Activated T-cell treated with anti-CD3 and anti-CD28 coated beads, Interleukin-2, amount 50 U/mL, for 72 hours (primary cell): ENCODE data around the gene CST5. TPM values are rescaled to one million over a fixed set of nuclear protein-coding genes. Genes with fewer than 3 reads are reported as not detected.
"Not testable (repeated sequence)": the region's sequence is repeated elsewhere in the genome, so short reads cannot be mapped to it uniquely, and the experiment has no call there.

Source experiments
- ATAC-seq, 2 donors: fragments of 150-1000 bp; cut with Tn5 transposase; replicated peaks in 1 of 2; 2 replicates each; pipeline ENCODE4 v1.10.0; 2021; ENCODE audit warnings: moderate library complexity in 2 of 2, mild to moderate bottlenecking in 1 of 2
- DNase-seq, 2 donors: peaks; one replicate each; pipeline ENCODE4 v3.0.0; 2021 to 2022; ENCODE audit warnings: mixed read lengths in 1 of 2
- H3K27ac Mint-ChIP-seq: one replicate; pipeline ENCODE4 v1.8.0; 2022; ENCODE audit warnings: mild to moderate bottlenecking, moderate library complexity, mixed read lengths
- H3K27me3 Mint-ChIP-seq: one replicate; pipeline ENCODE4 v1.8.0; 2022; ENCODE audit warnings: low read depth, mixed read lengths
- H3K36me3 Mint-ChIP-seq, 2 donors: one replicate each; pipeline ENCODE4 v1.8.0; 2022; ENCODE audit warnings: mixed read lengths in 2 of 2, mild to moderate bottlenecking in 1 of 2; ENCODE audit not compliant: insufficient read depth in 2 of 2
- H3K4me1 Mint-ChIP-seq: one replicate; pipeline ENCODE4 v1.8.0; 2022; ENCODE audit warnings: low read depth, mixed read lengths
- H3K4me3 Mint-ChIP-seq, 2 donors: one replicate each; pipeline ENCODE4 v1.8.0; 2022; ENCODE audit warnings: mild to moderate bottlenecking in 2 of 2, mixed read lengths in 2 of 2, moderate library complexity in 2 of 2
- H3K9me3 Mint-ChIP-seq, 2 donors: one replicate each; pipeline ENCODE4 v1.8.0; 2022; ENCODE audit warnings: mixed read lengths in 2 of 2
- total RNA-seq, 2 donors: library from RNA; stranded (reverse); gene quantifications; one replicate each; pipeline ENCODE4 v1.2.3, GENCODE V29; 2022

The CST5 gene
- total RNA-seq, 2 donors from 2014 or later: not detected

DNA sequence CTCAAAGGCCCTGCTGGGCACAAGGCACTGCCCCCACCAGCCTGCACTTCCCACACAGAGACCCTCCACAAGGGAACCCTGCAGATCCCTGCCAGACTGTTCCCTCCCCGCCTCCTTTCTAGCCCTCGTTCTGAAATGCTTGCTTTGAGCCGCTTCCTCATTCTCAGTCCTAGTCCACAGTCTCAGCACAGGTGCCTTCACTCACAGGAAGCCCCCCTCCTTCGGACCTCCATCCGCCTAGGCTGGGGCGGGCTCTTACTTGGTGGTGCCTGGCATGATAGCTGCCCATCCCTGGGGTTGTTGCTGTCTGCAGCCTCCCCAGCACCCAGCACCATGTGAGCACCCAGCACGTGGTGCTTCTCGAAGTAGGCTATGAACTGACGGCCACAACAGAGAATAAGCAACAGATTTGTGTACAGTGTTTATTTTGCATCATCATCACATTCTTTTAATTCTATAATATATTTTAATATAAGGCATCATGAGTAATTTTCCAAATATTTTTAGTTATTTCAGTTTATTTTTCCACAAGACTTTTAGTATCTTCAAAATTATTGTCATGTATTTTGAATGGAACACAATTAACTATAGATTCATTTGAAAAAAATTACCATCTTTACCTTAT lies 12.3 kb downstream of the CST5 start:
- ATAC-seq (no peak), DNase-seq (no peak)
- Mint-ChIP-seq H3K9me3 (no peaks in the 10 kb centered on the region), H3K4me1 (peaks cover 4% of the 10 kb centered on the region), H3K27me3 (peaks cover 18% of the 10 kb centered on the region), H3K36me3 (no peaks in the 10 kb centered on the region), H3K27ac (no peak overlapping the region), H3K4me3 (no peak overlapping the region)

DNA sequence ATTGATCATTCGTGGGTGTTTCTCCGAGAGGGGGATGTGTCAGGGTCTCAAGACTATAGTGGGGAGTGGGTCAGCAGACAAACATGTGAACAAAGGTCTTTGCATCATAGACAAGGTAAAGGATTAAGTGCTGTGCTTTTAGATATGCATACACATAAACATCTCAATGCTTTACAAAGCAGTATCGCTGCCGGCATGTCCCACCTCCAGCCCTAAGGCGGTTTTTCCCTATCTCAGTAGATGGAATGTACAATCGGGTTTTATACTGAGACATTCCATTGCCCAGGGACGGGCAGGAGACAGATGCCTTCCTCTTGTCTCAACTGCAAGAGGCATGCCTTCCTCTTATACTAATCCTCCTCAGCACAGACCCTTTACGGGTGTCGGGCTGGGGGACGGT lies 18.8 kb downstream of the CST5 start:
- H3K4me3 Mint-ChIP-seq, DNase-seq, H3K4me1 Mint-ChIP-seq, H3K36me3 Mint-ChIP-seq, H3K27ac Mint-ChIP-seq, H3K9me3 Mint-ChIP-seq, H3K27me3 Mint-ChIP-seq, ATAC-seq: not testable (repeated sequence)

DNA sequence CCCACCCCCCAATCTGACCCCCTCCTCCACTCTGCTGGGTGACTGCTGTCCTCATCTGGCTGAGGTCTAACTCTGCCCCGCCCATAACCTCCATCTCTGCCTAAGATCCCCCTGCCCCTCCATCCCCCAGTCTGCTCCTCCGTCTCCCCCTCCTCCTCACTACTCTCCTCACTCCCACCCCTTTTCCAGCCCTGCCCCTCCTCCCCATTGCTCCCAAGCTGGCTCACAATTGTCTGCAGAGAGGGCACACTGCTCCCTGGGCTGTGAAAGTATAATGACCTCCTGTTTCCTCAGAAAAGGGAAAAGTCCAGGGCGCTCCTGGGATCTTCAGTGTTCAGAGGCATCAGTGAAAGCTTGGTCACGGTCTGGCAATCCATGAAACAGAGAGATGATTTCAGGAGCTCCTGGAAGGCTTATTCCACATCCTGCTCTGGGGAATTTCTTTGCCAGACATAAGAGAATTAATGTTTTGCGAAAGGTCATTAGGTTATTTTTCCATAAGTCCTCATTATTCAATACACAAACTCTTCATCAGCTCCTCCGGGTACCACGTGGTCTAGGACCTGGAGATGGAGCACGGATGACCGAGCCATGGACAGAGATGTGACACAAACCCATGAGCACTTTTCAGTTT lies 21.5 kb downstream of the CST5 start:
- Mint-ChIP-seq H3K27me3 (no peaks in the 10 kb centered on the region), H3K36me3 (no peaks in the 10 kb centered on the region), H3K9me3 (no peaks in the 10 kb centered on the region), H3K4me3 (no peak overlapping the region), H3K27ac (no peak overlapping the region), H3K4me1 (no peaks in the 10 kb centered on the region)
- ATAC-seq (no peak), DNase-seq (no peak)

DNA sequence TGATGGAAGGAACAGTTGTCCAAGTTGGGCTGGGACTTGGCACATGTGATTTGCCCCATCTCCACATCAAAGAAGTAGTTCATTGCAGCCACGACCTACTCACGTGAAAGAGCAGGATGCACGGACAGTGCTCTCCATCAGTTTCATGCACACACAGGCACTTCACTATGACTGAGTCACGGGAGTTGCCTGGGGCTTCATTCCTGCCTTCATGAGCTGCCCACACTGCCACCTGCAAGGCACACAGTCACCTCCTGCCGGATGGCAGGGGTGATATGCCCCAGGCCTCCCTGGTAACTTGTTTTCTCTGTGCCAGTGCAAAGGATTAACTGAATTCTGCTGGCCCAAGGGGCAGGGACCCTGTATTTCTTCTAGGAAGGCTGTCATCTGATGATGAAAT lies 22.8 kb downstream of the CST5 start:
- Mint-ChIP-seq H3K4me3 (no peak overlapping the region), H3K27me3 (no peaks in the 10 kb centered on the region), H3K27ac (no peak overlapping the region), H3K9me3 (no peaks in the 10 kb centered on the region), H3K4me1 (no peaks in the 10 kb centered on the region), H3K36me3 (no peaks in the 10 kb centered on the region)
- ATAC-seq: no peak
- no peak for DNase-seq

DNA sequence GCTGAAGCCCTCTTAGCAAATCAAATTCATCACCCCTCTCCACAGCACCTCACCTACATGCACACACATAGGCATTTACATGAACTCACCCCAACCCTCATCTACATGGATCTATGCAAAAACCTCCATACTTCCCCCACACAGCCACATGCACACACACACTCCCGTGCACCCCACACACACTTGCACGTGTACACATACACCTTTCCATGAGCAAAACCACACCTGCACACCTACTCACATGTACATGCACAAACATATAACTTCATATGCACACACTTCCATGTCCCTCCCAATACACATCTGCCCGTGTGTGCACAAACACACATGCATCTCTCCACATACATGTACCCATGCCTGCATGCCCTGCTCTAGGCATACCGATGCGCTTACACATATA lies 23.3 kb downstream of the CST5 start:
- no peaks in the 10 kb centered on the region for H3K27me3 Mint-ChIP-seq
- DNase-seq (no peak), ATAC-seq (no peak)
- H3K9me3 Mint-ChIP-seq: no peaks in the 10 kb centered on the region
- H3K36me3 Mint-ChIP-seq: no peaks in the 10 kb centered on the region
- no peak overlapping the region for H3K27ac Mint-ChIP-seq
- no peaks in the 10 kb centered on the region for H3K4me1 Mint-ChIP-seq
- H3K4me3 Mint-ChIP-seq: no peak overlapping the region

DNA sequence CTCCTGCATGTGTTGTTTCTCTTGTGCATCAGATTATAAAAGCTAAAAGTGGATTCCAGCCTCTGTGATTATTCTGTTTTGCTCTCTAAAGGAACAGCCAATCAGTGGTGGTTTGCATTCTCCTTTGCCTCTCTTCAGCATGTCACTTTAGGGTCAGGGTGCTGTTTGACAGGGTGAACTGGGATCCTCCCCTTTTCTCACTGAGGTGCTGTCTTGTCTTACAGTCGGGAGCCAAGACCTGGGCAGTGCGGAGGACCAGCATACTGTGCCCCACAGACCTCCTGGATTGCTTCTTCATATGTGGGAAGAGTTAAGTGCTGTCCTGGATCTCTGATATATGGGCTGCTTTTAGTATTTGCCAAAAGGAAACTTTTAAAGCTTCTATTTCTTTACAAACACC lies 37.9 kb downstream of the CST5 start:
- Mint-ChIP-seq H3K9me3 (peaks cover 0 to 2% of the 10 kb centered on the region in 2 donors), H3K36me3 (no peaks in the 10 kb centered on the region), H3K27me3 (peaks cover 1% of the 10 kb centered on the region), H3K27ac (no peak overlapping the region), H3K4me3 (no peak overlapping the region), H3K4me1 (no peaks in the 10 kb centered on the region)
- no peak for DNase-seq
- no peak for ATAC-seq

DNA sequence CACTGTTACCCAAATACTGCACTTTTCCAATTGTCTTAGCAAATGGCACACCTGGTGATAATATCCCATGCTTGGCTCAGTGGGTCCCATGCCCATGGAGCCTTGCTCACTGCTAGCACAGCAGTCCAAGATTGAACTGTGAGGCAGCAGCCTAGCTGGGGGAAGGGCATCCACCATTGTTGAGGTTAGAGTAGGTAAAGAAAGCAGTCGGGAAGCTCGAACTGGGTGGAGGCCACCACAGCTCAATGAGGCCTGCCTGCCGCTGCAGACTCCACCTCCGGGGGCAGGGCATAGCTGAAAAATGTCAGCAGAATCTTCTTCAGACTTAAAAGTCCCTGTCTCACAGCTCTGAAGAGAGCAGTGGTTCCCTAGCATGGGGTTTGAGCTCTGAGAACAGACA lies 43.8 kb downstream of the CST5 start:
- no peak for ATAC-seq
- H3K27me3 Mint-ChIP-seq: peaks cover 18% of the 10 kb centered on the region
- DNase-seq: no peak
- H3K4me1 Mint-ChIP-seq: no peaks in the 10 kb centered on the region
- H3K27ac Mint-ChIP-seq: no peak overlapping the region
- H3K9me3 Mint-ChIP-seq: peaks cover 0 to 2% of the 10 kb centered on the region in 2 donors
- no peaks in the 10 kb centered on the region for H3K36me3 Mint-ChIP-seq
- H3K4me3 Mint-ChIP-seq: no peak overlapping the region

DNA sequence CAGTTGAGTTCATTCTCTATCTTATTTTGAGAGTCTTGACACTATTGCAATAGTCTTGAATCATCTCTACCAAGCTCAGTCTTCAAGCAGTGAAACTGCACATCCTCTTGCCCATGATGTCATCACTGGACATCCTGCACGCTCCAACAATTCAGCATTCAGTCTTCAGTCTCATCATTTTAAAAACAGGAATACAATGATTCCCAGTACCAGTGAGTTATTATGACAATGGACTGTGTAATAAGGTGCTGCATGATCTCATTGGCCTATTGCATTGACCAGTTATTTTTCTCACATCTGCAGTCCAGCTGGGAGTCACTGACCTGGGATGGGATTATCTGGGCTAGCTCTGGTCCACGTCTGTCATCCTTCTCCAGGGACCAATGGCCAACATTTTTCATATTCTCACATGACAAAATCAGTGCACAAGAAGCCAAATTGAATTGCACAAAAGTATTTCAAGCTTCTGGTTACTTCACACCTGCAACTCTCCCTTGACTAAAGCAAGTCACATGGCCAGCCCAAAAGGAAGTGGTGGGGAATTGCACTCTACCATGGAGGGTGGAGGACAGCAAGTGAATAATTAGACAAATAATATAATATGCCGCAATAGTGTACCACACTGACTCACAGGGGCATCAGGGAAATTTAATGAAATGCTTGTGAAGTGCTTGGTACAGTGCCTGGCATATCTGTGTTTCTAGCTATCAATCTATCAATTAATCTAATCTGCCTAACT lies 46.6 kb downstream of the CST5 start:
- no peak for DNase-seq
- no peaks in the 10 kb centered on the region for H3K36me3 Mint-ChIP-seq
- no peak for ATAC-seq
- peaks cover 23% of the 10 kb centered on the region for H3K27me3 Mint-ChIP-seq
- no peak overlapping the region for H3K4me3 Mint-ChIP-seq
- H3K9me3 Mint-ChIP-seq: no peaks in the 10 kb centered on the region
- H3K4me1 Mint-ChIP-seq: no peaks in the 10 kb centered on the region
- H3K27ac Mint-ChIP-seq: no peak overlapping the region

DNA sequence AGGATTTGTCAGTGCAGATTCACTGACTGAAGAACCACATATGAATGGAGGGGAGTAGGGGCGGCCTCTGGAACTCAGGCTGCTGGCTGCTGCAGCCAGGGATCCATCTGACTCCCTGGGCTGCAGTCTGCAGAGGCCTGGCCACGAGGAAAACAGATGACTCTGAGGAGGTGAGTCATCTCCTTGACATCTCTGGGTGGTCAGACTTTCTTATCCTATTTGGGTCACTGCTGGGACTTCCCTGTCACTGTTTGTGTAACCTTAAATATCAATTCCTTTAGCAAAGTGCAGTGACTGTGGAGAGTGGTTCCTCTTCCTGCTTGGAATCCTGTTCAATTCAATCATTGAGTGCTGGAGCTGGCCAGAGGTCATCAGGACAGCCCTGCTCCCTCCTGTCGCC lies 47.6 kb downstream of the CST5 start:
- H3K36me3 Mint-ChIP-seq, H3K27ac Mint-ChIP-seq, H3K9me3 Mint-ChIP-seq, ATAC-seq, H3K4me1 Mint-ChIP-seq, DNase-seq, H3K4me3 Mint-ChIP-seq: not testable (repeated sequence)
- peaks cover 23% of the 10 kb centered on the region for H3K27me3 Mint-ChIP-seq

DNA sequence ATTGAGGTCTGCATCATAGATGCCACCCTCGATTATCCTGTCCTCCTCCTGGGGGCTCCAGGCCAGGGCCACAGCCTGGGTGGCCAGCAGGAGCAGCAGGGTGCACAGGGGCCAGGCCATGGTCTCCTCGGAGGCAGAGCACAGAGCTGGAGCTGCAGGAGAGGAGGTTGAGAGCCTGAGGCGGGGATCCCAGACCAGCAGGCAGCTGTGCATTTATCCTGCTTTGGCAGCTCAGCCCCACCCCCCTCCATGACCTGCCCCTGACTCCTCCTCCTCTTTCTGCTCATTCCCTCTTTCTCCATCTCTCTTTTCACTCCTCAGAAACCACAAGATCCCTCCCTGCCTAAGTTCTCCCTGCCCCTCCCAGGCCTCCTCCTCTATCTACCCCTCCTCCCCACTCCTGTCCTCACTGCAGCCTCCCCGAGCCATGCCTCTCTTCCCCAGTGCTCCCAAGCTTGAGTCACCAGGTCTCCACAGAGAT lies 53.0 kb downstream of the CST5 start, which contains the start of gene CST2:
Gene CST2 (minus strand): TSS at position 189 of the 481 bp plus-strand sequence. CDS start 69 bp downstream, at position 120.
- Mint-ChIP-seq H3K36me3 (no peaks in the 10 kb centered on the region), H3K4me3 (no peak within 1 kb of the TSS), H3K9me3 (no peaks in the 10 kb centered on the region), H3K4me1 (no peaks in the 10 kb centered on the region), H3K27me3 (peaks cover 4% of the 10 kb centered on the region), H3K27ac (no peak within 1 kb of the TSS)
- no peak for ATAC-seq
- no peak for DNase-seq

Other genes with a start within 250 kb of the CST5 start
- gene CST3, start 241.8 kb downstream of the CST5 start, total RNA-seq: under 1 TPM; 0.22 to 0.30 TPM
- gene CST4, start 190.7 kb downstream of the CST5 start, total RNA-seq: not detected
- not detected for gene CST1, start 128.8 kb downstream of the CST5 start, total RNA-seq
- gene CST2, start 53.0 kb downstream of the CST5 start, total RNA-seq: not detected
- gene GGTLC1, start 109.0 kb upstream of the CST5 start, total RNA-seq: not detected